ENCODE results near the gene LRP2. TPM values are rescaled to one million over a fixed set of nuclear protein-coding genes. Genes with fewer than 3 reads are reported as not detected.
"Not testable (repeated sequence)": the region's sequence is repeated elsewhere in the genome, so short reads cannot be mapped to it uniquely, and the experiment has no call there.

Gene LRP2
- total and polyA plus RNA-seq, 4 donors, result 0.09 TPM; not detected in 3

- Histone ChIP-seq H3K9me3 (ENCODE audit: control insufficient read depth, low read length) (no peaks in the 10 kb centered on the region), H3K4me3 (ENCODE audit: low read length in 2 of 2) (no peak overlapping the region), H3K4me1 (ENCODE audit: control insufficient read depth in 1 of 2, insufficient read depth in 2 of 2, low read length in 2 of 2) (no peaks in the 10 kb centered on the region), H3K27me3 (ENCODE audit: control insufficient read depth in 1 of 2, insufficient read depth in 2 of 2, low read length in 1 of 2) (no peaks in the 10 kb centered on the region), H3K36me3 (ENCODE audit: control insufficient read depth in 1 of 2, insufficient read depth in 2 of 2, low read length in 1 of 2) (no peaks in the 10 kb centered on the region), H3K27ac (ENCODE audit: low read depth in 1 of 2, low read length in 2 of 2) (no peak overlapping the region)
- intact Hi-C loops (cut with DNase I), result no loop called here
- no peak for DNase-seq
- ATAC-seq (ENCODE audit: low FRiP score), result no peak
Observed at GRCh38 chr2:169343202-169343601, 19.1 kb downstream of the LRP2 start.

GRCh38 chr2:169339657-169340056, 22.7 kb downstream of the LRP2 start:
- whole genome bisulfite sequencing, 2 donors, result 60 to 63% methylated on average over 2 of the region's 2 CpGs
- Histone ChIP-seq H3K27ac (ENCODE audit: low read depth in 1 of 2, low read length in 2 of 2) (no peak overlapping the region), H3K4me3 (ENCODE audit: low read length in 2 of 2) (no peak overlapping the region), H3K27me3 (ENCODE audit: control insufficient read depth in 1 of 2, insufficient read depth in 2 of 2, low read length in 1 of 2) (no peaks in the 10 kb centered on the region), H3K4me1 (ENCODE audit: control insufficient read depth in 1 of 2, insufficient read depth in 2 of 2, low read length in 2 of 2) (no peaks in the 10 kb centered on the region), H3K9me3 (ENCODE audit: control insufficient read depth, low read length) (no peaks in the 10 kb centered on the region), H3K36me3 (ENCODE audit: control insufficient read depth in 1 of 2, insufficient read depth in 2 of 2, low read length in 1 of 2) (no peaks in the 10 kb centered on the region)
- ATAC-seq (ENCODE audit: low FRiP score) (no peak), DNase-seq (no peak)
- intact Hi-C loops (cut with DNase I), result no loop called here

GRCh38 chr2:169336695-169337094, 25.6 kb downstream of the LRP2 start:
- Histone ChIP-seq H3K36me3 (ENCODE audit: control insufficient read depth in 1 of 2, insufficient read depth in 2 of 2, low read length in 1 of 2) (no peaks in the 10 kb centered on the region), H3K4me3 (ENCODE audit: low read length in 2 of 2) (no peak overlapping the region), H3K4me1 (ENCODE audit: control insufficient read depth in 1 of 2, insufficient read depth in 2 of 2, low read length in 2 of 2) (no peaks in the 10 kb centered on the region), H3K9me3 (ENCODE audit: control insufficient read depth, low read length) (no peaks in the 10 kb centered on the region), H3K27me3 (ENCODE audit: control insufficient read depth in 1 of 2, insufficient read depth in 2 of 2, low read length in 1 of 2) (no peaks in the 10 kb centered on the region), H3K27ac (ENCODE audit: low read depth in 1 of 2, low read length in 2 of 2) (no peak overlapping the region)
- WGBS, 2 donors, result 54 to 59% methylated on average over 5 of the region's 5 CpGs
- ATAC-seq (ENCODE audit: low FRiP score) (no peak), DNase-seq (no peak)
- intact Hi-C loops (cut with DNase I), result no loop called here

GRCh38 chr2:169330555-169331198, 31.7 kb downstream of the LRP2 start:
- no peaks in the 10 kb centered on the region for H3K36me3 ChIP-seq (ENCODE audit: control insufficient read depth in 1 of 2, insufficient read depth in 2 of 2, low read length in 1 of 2)
- no peaks in the 10 kb centered on the region for H3K27me3 ChIP-seq (ENCODE audit: control insufficient read depth in 1 of 2, insufficient read depth in 2 of 2, low read length in 1 of 2)
- H3K4me1 ChIP-seq (ENCODE audit: control insufficient read depth in 1 of 2, insufficient read depth in 2 of 2, low read length in 2 of 2), result no peaks in the 10 kb centered on the region
- no peak overlapping the region for H3K27ac ChIP-seq (ENCODE audit: low read depth in 1 of 2, low read length in 2 of 2)
- 52 to 55% methylated on average over 6 of the region's 6 CpGs for WGBS, 2 donors
- intact Hi-C loops (cut with DNase I), result loop anchor here in 1 of 2 donors (1.0 kb wide), 1 partner anchor 28 kb away; no protein-coding TSS in a partner anchor
- DNase-seq (no peak), ATAC-seq (ENCODE audit: low FRiP score) (no peak)
- H3K4me3 ChIP-seq (ENCODE audit: low read length in 2 of 2), result no peak overlapping the region
- no peaks in the 10 kb centered on the region for H3K9me3 ChIP-seq (ENCODE audit: control insufficient read depth, low read length)

DNA sequence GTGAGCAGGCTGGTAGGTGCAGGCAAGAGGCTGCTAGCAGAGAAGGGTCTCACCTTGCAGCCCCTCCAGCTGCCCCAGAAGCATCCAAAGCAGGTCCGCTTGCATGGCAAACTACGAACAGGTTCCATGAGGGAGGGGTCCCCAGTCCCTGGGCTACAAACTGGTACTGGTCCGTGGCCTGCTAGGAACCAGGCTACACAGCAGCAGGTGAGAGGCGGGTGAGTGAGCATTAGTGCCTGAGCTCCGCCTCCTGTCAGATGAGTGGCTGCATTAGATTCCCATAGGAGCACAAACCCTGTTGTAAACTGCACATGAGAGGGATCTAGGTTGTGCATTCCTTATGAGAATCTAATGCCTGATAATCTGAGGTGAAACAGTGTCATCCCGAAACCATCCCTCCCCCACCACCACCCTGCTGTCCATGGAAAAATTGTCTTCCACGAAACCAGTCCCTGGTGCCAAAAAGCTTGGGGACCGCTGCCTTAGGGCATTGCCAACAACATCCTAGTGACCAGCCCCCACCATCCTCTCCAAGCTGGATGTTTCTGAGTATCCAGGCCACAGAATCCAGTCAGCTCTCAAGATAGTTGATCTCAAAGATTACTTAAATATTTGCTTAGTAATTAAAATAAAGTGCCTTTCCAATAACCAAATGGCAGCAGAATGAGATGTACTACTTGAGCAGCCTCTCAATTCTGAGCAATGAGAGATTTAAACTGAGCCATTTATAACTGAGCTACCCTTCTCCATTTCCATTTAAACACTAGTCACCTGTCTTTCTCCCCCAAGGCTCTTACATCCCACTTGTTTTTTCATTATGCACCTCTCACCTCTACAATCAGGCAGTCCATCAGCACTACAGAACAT, 32.4 kb downstream of the LRP2 start:
- no peak overlapping the region for H3K4me3 ChIP-seq (ENCODE audit: low read length in 2 of 2)
- H3K27ac ChIP-seq (ENCODE audit: low read depth in 1 of 2, low read length in 2 of 2), result no peak overlapping the region
- no peak for DNase-seq
- no peaks in the 10 kb centered on the region for H3K27me3 ChIP-seq (ENCODE audit: control insufficient read depth in 1 of 2, insufficient read depth in 2 of 2, low read length in 1 of 2)
- 82 to 83% methylated on average over 8 of the region's 8 CpGs for WGBS, 2 donors
- intact Hi-C loops (cut with DNase I), result no loop called here
- ATAC-seq (ENCODE audit: low FRiP score), result no peak
- H3K36me3 ChIP-seq (ENCODE audit: control insufficient read depth in 1 of 2, insufficient read depth in 2 of 2, low read length in 1 of 2), result no peaks in the 10 kb centered on the region
- H3K4me1 ChIP-seq (ENCODE audit: control insufficient read depth in 1 of 2, insufficient read depth in 2 of 2, low read length in 2 of 2), result no peaks in the 10 kb centered on the region
- H3K9me3 ChIP-seq (ENCODE audit: control insufficient read depth, low read length), result no peaks in the 10 kb centered on the region

- WGBS, 2 donors, result 88 to 92% methylated on average over 3 of the region's 3 CpGs
- intact Hi-C loops (cut with DNase I), result no loop called here
Observed at GRCh38 chr2:169328785-169329184, 33.5 kb downstream of the LRP2 start.

GRCh38 chr2:169327837-169328236, 34.5 kb downstream of the LRP2 start:
- 95 to 100% methylated on average over 5 to 32 of the region's 33 CpGs for WGBS, 2 donors
- H3K27ac ChIP-seq (ENCODE audit: low read depth in 1 of 2, low read length in 2 of 2); H3K27me3 ChIP-seq (ENCODE audit: control insufficient read depth in 1 of 2, insufficient read depth in 2 of 2, low read length in 1 of 2); DNase-seq; intact Hi-C loops (cut with DNase I); H3K4me3 ChIP-seq (ENCODE audit: low read length in 2 of 2); H3K4me1 ChIP-seq (ENCODE audit: control insufficient read depth in 1 of 2, insufficient read depth in 2 of 2, low read length in 2 of 2); ATAC-seq (ENCODE audit: low FRiP score); H3K36me3 ChIP-seq (ENCODE audit: control insufficient read depth in 1 of 2, insufficient read depth in 2 of 2, low read length in 1 of 2); H3K9me3 ChIP-seq (ENCODE audit: control insufficient read depth, low read length): not testable (repeated sequence)

More at GRCh38 chr2:169328785-169329184, 33.5 kb downstream of the LRP2 start:
- H3K36me3 ChIP-seq (ENCODE audit: control insufficient read depth in 1 of 2, insufficient read depth in 2 of 2, low read length in 1 of 2), result no peaks in the 10 kb centered on the region
- H3K27ac ChIP-seq (ENCODE audit: low read depth in 1 of 2, low read length in 2 of 2), result no peak overlapping the region
- H3K9me3 ChIP-seq (ENCODE audit: control insufficient read depth, low read length), result no peaks in the 10 kb centered on the region
- no peaks in the 10 kb centered on the region for H3K27me3 ChIP-seq (ENCODE audit: control insufficient read depth in 1 of 2, insufficient read depth in 2 of 2, low read length in 1 of 2)
- H3K4me1 ChIP-seq (ENCODE audit: control insufficient read depth in 1 of 2, insufficient read depth in 2 of 2, low read length in 2 of 2), result no peaks in the 10 kb centered on the region
- no peak for ATAC-seq (ENCODE audit: low FRiP score)
- no peak overlapping the region for H3K4me3 ChIP-seq (ENCODE audit: low read length in 2 of 2)
- DNase-seq, result no peak

- H3K9me3 ChIP-seq (ENCODE audit: control insufficient read depth, low read length); ATAC-seq (ENCODE audit: low FRiP score); intact Hi-C loops (cut with DNase I); H3K27ac ChIP-seq (ENCODE audit: low read depth in 1 of 2, low read length in 2 of 2); H3K4me3 ChIP-seq (ENCODE audit: low read length in 2 of 2); H3K4me1 ChIP-seq (ENCODE audit: control insufficient read depth in 1 of 2, insufficient read depth in 2 of 2, low read length in 2 of 2); H3K36me3 ChIP-seq (ENCODE audit: control insufficient read depth in 1 of 2, insufficient read depth in 2 of 2, low read length in 1 of 2); H3K27me3 ChIP-seq (ENCODE audit: control insufficient read depth in 1 of 2, insufficient read depth in 2 of 2, low read length in 1 of 2); DNase-seq: not testable (repeated sequence)
- no CpG with 5 or more reads among the region's 4 CpGs for WGBS, 2 donors
Observed at GRCh38 chr2:169325886-169326285, 36.4 kb downstream of the LRP2 start.
